Lower lobe of right lung (tissue), 2 donors: ENCODE results near the gene TREH. TPM values are rescaled to one million over a fixed set of nuclear protein-coding genes. Genes with fewer than 3 reads are reported as not detected.
"Not testable (repeated sequence)": the region's sequence is repeated elsewhere in the genome, so short reads cannot be mapped to it uniquely, and the experiment has no call there.

Experiments
- ATAC-seq, 2 donors: fragments of 200-7000 bp; cut with Tn5 transposase; one replicate each; pipeline ENCODE4 v1.9.1; 2020 to 2022; ENCODE audit warnings: mild to moderate bottlenecking in 2 of 2, moderate library complexity in 2 of 2
- DNase-seq: peaks from one replicate; pipeline ENCODE4 v3.0.0-alpha.2; 2020
- H3K27ac ChIP-seq: fragments of 200-600 bp; one replicate; pipeline ENCODE4 v1.8.0; 2022
- H3K27me3 ChIP-seq: fragments of 200-600 bp; one replicate; pipeline ENCODE4 v1.8.0; 2022; ENCODE audit warnings: low read depth
- H3K36me3 ChIP-seq: fragments of 200-600 bp; one replicate; pipeline ENCODE4 v1.8.0; 2022; ENCODE audit warnings: mild to moderate bottlenecking
- H3K4me1 ChIP-seq: fragments of 200-600 bp; one replicate; pipeline ENCODE4 v1.8.0; 2022
- H3K4me3 ChIP-seq: fragments of 200-600 bp; one replicate; pipeline ENCODE4 v1.8.0; 2022; ENCODE audit warnings: mild to moderate bottlenecking
- H3K9me3 ChIP-seq: fragments of 200-600 bp; one replicate; pipeline ENCODE4 v1.8.0; 2022
- CTCF ChIP-seq: fragments of 200-600 bp; IDR thresholded peaks from one replicate; pipeline ENCODE4 v1.8.0; 2022; ENCODE audit warnings: antibody characterized with exemption, mild to moderate bottlenecking
- intact Hi-C: fragments of 100-400 bp; cut with DNase I; formaldehyde crosslinking; loops from one replicate; pipeline ENCODE4 v1.11.0; 2022
- total RNA-seq: library from RNA; stranded (reverse); fragmentation: NEBNext Ultra II Directional; extraction: Animal tissue kit (Norgen Biotek cat#: 25700); gene quantifications from one replicate; pipeline ENCODE4 v1.2.1, GENCODE V29; 2021
- donor health status: DM: no; HTN: yes; CAD: no; lungs with severe emphysema.

TREH gene
- total RNA-seq, 1 donor from 2014 or later, result 0.30 TPM

DNA sequence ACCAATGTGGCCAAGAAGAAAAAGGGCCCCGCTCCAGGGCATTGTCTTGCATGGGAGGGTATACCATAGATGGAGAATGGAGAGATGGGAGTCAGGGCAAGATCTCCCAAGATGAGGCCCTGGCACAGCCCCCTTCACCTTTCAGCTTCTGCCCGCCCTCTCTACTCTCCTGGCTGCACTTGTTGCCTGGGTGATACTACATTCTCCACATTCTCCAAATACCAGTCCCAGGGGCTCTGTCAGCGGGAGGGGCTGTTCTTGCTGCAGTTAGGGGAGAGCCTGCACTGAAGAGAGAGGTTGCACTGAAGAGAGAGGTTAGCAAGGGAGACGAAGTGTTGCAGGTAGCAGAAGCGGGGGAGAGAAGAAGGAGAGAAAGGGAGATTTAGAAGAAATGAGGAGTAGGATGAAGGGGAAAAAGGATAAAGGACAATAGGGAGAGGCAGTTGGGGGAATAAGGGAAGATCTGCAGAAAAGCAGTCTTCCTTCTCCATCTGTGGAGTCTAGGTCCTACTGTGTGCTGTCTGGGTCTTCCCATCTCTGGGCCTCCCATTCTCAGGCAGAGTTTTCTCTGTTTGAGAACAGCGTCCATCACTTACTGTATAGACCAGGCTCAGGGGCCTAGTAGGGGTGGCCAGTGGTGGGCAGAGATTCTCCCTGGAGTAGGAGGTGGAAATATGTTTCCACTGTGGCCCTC lies 64.0 kb downstream of the TREH start:
- Histone ChIP-seq H3K4me3 (no peak overlapping the region), H3K36me3 (peaks cover 41% of the 10 kb centered on the region), H3K27me3 (peaks cover 6% of the 10 kb centered on the region), H3K27ac (peak overlapping the region; percentile 25), H3K4me1 (peaks cover 73% of the 10 kb centered on the region), H3K9me3 (no peaks in the 10 kb centered on the region)
- ATAC-seq, result no peak
- DNase-seq, result peak; percentile 41
- TF ChIP-seq CTCF, result no peak
- intact Hi-C loops, result no loop called here

DNA sequence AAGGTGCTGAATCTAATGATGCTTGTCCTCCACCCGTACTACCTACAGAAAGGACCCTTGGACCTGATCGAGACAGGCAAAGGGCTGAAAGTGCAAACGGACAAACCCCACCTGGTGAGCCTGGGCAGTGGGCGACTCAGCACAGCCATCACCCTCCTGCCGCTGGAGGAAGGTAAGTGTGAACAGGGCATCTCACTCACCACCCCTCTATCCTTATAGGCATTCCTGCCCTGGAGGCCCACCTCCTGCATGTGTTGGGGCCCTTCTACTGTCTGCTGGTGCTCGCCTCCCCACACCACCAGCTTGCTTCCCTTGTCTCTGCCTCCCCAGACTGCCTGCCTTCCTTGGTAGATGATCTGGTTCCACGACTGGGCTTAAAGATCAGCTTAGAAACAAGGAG lies 64.9 kb downstream of the TREH start:
- no peak for ATAC-seq
- DNase-seq, result peak; percentile 18
- Histone ChIP-seq H3K4me1 (peaks cover 73% of the 10 kb centered on the region), H3K27ac (peak overlapping the region; percentile 41), H3K27me3 (peaks cover 8% of the 10 kb centered on the region), H3K36me3 (peaks cover 41% of the 10 kb centered on the region), H3K4me3 (no peak overlapping the region), H3K9me3 (no peaks in the 10 kb centered on the region)
- intact Hi-C loops, result no loop called here
- TF ChIP-seq CTCF, result no peak

DNA sequence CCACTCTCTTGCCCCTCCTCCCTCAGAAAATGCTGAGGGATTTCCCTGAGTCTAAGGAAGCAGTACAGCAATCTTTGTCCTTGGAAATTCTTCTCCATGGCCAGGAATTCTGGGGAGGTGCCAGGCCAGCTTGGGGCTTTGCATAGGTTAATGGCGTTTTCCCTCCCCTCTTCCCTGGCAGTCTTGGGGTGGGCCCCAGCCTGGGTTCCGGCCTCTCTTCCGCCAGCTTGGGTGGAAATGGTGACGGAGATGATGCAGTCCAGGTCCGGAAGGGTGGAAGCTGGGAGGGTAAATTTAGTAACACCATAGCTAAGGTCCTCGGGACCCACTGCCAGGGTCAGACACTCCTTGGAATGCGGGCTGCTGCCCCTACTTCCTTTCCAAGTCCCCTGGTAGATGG lies 67.1 kb downstream of the TREH start:
- peaks cover 36% of the 10 kb centered on the region for H3K36me3 ChIP-seq
- TF ChIP-seq CTCF, result no peak
- no peak for DNase-seq
- ATAC-seq, result no peak
- intact Hi-C loops, result no loop called here
- no peak overlapping the region for H3K4me3 ChIP-seq
- H3K4me1 ChIP-seq, result peaks cover 56% of the 10 kb centered on the region
- H3K9me3 ChIP-seq, result no peaks in the 10 kb centered on the region
- peak overlapping the region; percentile 87 for H3K27ac ChIP-seq
- H3K27me3 ChIP-seq, result peaks cover 8% of the 10 kb centered on the region

DNA sequence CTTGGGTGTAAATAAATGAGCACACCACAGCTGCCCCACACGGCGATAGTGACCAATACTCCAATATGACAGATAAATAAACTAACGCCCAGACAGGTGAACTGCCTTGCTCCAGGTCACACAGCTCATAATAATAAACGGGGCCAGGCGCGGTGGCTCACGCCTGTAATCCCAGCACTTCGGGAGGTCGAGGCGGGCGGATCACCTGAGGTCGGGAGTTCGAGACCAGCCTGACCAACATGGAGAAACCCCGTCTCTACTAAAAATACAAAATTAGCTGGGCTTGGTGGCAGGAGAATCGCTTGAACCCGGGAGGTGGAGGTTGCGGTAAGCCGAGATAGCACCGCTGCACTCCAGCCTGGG lies 68.0 kb downstream of the TREH start:
- H3K4me3 ChIP-seq, result peak overlapping the region; percentile 67
- H3K4me1 ChIP-seq, result peaks cover 47% of the 10 kb centered on the region
- DNase-seq, intact Hi-C loops, H3K27me3 ChIP-seq, ATAC-seq, H3K9me3 ChIP-seq: not testable (repeated sequence)
- peaks cover 29% of the 10 kb centered on the region for H3K36me3 ChIP-seq
- peak overlapping the region; percentile 87 for H3K27ac ChIP-seq

DNA sequence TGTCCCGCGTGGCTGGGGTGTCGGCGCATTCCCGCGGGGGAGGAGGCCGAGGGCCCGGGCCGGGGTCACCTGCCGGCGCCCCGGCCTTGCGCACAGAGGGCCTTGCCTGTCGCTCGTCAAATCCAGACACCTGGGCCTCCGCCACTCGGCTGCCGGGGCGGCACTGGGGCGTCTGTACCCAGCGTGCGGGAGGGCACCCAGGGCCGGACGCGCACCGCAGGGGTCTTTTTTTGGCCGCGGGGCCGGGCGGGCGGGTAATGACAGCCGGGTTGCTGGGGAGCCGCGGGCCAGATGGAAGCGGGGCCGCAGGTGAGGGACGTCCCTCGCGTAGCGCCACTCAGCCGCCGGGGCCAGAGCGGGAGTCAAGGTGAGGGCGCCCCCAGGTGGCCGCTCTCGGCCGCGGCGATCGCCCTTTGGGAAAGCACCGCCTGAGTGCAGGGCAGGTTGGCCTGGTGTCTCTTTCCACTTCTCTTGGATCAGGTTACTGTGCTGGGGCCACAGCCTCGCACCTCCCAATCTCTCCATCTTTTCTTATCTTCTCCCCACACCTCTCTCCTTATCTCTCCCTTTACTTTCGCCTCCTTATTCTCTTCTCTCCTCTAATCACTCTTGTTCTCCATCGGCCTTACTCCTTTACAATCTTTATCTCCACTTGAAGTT lies 68.5 kb downstream of the TREH start:
- Histone ChIP-seq H3K36me3 (peaks cover 23% of the 10 kb centered on the region), H3K27me3 (peaks cover 8% of the 10 kb centered on the region), H3K4me3 (peak overlapping the region; percentile 67), H3K27ac (peak overlapping the region; percentile 87), H3K9me3 (no peaks in the 10 kb centered on the region), H3K4me1 (peaks cover 42% of the 10 kb centered on the region)
- DNase-seq (peak; percentile 90), ATAC-seq (peak; percentile 72 to 79)
- TF ChIP-seq CTCF, result peak; percentile 92
- intact Hi-C loops, result no loop called here

GRCh38 chr11:118610225-118610772 lies 69.2 kb downstream of the TREH start:
- Histone ChIP-seq H3K27me3 (peaks cover 8% of the 10 kb centered on the region), H3K9me3 (no peaks in the 10 kb centered on the region), H3K27ac (peak overlapping the region; percentile 87), H3K36me3 (peaks cover 17% of the 10 kb centered on the region), H3K4me3 (peak overlapping the region; percentile 67), H3K4me1 (peaks cover 37% of the 10 kb centered on the region)
- TF ChIP-seq CTCF, result no peak
- ATAC-seq (no peak), DNase-seq (no peak)
- intact Hi-C loops, result no loop called here
